Measurements from ENCODE around the gene LSAMP.

- TF ChIP-seq CTCF (IDR thresholded peaks at IDR 0.05) (peak; percentile 58), EZH2 (IDR thresholded peaks at IDR 0.05) (no peak)
Measured at GRCh38 chr3:115861166-115861733, 584.0 kb downstream of the LSAMP start.

Data from neural progenitor cell (in vitro differentiated cells).